ENCODE results near the gene TECR.

TECR gene

DNA sequence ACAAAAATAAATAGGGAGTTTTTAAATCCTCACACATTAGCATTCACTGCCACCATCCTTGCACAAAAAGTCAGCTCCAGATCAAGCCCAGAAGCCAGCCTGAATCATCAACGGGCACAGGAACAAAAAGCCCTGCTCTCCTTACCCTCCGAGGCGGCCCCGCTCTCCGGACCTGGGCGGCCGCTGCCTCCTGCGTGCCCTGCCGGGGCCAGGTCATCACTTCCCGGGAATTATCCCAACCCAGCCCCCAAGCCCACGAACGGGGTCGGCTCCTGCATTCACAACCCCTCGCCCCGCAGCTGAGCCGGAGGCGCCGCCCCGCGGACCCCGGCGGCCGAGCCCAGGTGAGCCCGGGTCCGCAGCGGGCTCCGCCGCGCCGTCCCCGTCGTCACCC, 12.0 kb upstream of the TECR start:
- peak overlapping the region; percentile 88 for H3K4me3 ChIP-seq (ENCODE audit: low read depth, low read length)
- no peak for DNase-seq (ENCODE audit: low read depth)

DNA sequence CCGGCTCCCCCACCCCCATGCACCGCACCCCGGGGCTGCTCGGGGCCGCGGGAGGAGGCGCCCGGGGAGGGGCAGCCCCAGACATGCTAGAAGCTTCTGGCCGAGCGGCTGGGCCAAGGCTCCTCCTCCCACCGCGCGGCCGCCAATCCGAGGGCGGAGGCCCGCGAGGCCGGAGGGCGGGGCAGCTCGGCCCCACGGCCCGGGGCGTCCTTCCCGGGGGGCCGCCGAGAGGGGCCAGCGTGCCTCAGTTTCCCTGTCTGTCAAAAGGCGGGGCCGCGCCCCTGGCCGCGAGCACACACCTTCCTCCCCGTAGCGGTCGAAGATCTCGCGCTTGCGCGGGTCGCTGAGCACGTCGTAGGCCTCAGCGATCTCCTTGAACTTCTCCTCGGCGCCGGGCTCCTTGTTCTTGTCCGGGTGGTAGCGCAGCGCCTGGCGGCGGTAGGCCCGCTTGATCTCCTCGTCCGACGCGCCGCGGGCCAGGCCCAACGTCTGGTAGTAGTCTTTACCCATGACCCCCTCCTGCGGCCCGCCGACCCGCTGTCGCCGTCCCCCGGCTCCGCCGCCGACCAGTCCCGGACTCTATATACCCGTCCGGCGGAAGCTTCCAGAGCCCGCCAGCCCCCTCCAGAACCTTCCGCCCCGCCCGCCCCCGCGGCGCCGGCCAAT, 11.4 kb upstream of the TECR start, which contains the start of gene DNAJB1:
TSS of gene DNAJB1 (minus strand) at position 558 of the 666 bp plus-strand sequence. CDS start at position 510, 48 bp downstream.
- DNase-seq (ENCODE audit: low read depth) = peak; percentile 86
- TF ChIP-seq, protein P1, sequence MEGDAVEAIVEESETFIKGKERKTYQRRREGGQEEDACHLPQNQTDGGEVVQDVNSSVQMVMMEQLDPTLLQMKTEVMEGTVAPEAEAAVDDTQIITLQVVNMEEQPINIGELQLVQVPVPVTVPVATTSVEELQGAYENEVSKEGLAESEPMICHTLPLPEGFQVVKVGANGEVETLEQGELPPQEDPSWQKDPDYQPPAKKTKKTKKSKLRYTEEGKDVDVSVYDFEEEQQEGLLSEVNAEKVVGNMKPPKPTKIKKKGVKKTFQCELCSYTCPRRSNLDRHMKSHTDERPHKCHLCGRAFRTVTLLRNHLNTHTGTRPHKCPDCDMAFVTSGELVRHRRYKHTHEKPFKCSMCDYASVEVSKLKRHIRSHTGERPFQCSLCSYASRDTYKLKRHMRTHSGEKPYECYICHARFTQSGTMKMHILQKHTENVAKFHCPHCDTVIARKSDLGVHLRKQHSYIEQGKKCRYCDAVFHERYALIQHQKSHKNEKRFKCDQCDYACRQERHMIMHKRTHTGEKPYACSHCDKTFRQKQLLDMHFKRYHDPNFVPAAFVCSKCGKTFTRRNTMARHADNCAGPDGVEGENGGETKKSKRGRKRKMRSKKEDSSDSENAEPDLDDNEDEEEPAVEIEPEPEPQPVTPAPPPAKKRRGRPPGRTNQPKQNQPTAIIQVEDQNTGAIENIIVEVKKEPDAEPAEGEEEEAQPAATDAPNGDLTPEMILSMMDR (IDR thresholded peaks at IDR 0.05; ENCODE audit: insufficient read depth, low read depth, low read length, missing control alignments) = no peak
- peak within 1 kb of the TSS; percentile 88 for H3K4me3 ChIP-seq (ENCODE audit: low read depth, low read length)

More for the DNA sequence above, 12.0 kb upstream of the TECR start:
- TF ChIP-seq, protein P1 (IDR thresholded peaks at IDR 0.05; ENCODE audit: insufficient read depth, low read depth, low read length, missing control alignments) = no peak

DNA sequence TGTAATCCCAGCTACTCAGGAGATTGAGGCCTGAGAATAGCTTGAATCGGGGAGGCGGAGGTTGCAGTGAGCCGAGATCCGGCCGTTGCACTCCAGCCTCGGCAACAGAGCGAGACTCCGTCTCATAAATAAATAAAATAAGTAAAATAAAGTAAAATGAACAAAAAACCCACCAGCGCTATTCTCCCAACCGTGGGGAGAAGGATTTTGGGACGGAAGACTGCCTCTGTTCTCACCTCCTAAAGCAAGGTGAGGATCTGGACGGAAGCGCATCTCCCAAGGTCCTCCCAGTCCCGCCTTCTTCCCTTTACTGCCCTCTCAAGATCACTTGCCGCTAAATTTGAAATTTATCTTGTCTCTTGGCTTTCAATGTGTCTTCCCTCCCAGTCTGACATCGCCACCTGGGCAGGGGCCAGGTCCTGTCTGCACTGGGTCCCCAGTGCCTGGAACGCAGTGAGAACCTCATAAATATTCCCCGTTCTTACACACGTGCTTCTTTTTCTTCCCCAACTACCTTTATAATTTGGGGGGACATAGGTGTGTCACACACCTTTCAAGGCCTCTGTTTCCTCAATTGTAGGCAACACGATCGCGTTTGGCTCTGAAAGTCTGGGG, 10.0 kb upstream of the TECR start:
- peak overlapping the region; percentile 46 for H3K4me3 ChIP-seq (ENCODE audit: low read depth, low read length)
- TF ChIP-seq, protein P1 (IDR thresholded peaks at IDR 0.05; ENCODE audit: insufficient read depth, low read depth, low read length, missing control alignments) = no peak
- no peak for DNase-seq (ENCODE audit: low read depth)

DNA sequence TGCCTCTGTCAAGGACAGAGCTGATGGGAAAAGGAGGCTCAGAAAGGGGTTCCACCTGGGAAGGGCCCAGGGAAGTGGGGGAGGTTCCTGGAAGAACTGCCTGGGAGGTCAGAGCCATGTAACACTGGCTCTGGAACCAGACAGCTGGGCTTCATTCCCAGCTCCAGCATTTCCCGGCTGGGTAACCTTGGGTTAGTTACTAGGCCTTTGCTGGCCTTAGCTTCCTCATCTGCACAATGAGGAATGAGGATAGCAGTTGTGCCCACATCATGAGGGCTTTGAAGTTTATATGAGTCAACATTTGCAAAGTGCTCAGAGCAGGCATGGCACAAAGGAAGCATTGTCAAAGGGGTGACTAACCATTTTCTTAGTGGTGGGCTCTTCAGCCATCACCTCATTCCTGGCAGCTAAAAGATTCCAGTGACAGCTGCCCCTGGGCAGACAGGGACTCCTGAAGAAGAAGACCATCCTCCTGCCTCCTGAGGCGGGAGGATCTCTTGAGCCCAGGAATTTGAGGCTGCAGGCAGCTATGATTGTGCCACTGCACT, 9.5 kb upstream of the TECR start:
- TF ChIP-seq, protein P1 (IDR thresholded peaks at IDR 0.05; ENCODE audit: insufficient read depth, low read depth, low read length, missing control alignments) = no peak
- no peak for DNase-seq (ENCODE audit: low read depth)
- no peak overlapping the region for H3K4me3 ChIP-seq (ENCODE audit: low read depth, low read length)

DNA sequence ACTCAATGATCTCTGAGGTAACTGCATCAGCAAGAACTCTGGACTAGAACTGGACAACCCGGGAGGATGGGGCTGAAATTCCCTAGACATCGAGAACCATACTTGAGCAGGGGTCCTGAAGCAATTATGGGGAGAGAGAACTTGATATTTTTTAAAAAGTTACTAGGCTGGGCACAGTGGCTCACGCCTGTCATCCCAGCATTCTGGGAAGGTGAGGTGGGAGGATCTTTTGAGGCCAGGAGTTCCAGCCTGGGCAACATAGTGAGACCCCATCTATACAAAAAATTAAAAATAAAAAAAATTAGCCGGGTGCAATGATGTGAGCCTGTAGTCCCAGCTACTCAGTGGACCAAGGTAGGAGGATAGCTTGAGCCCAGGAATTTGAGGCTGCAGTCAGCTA, 8.9 kb upstream of the TECR start:
- no peak overlapping the region for H3K4me3 ChIP-seq (ENCODE audit: low read depth, low read length)
- DNase-seq (ENCODE audit: low read depth) = no peak
- TF ChIP-seq, protein P1 (IDR thresholded peaks at IDR 0.05; ENCODE audit: insufficient read depth, low read depth, low read length, missing control alignments) = no peak

GRCh38 chr19:14525729-14526128, 3.7 kb upstream of the TECR start:
- H3K4me3 ChIP-seq (ENCODE audit: low read depth, low read length) = no peak overlapping the region
- TF ChIP-seq, protein P1 (IDR thresholded peaks at IDR 0.05; ENCODE audit: insufficient read depth, low read depth, low read length, missing control alignments) = no peak
- no peak for DNase-seq (ENCODE audit: low read depth)
